DND-41 (cell line): ENCODE measurements around the gene USP7.

Source experiments
- ATAC-seq: fragments of 200-7000 bp; cut with Tn5 transposase; 3 replicates; pipeline ENCODE4 v1.9.1; 2021; ENCODE audit warnings: low read depth; ENCODE audit not compliant: insufficient read depth
- DNase-seq: peaks from one replicate; pipeline ENCODE4 v3.0.0-alpha.2; 2020
- H2AFZ ChIP-seq: 2 replicates; pipeline ENCODE4 v1.6.0; 2012; ENCODE audit warnings: low read depth, low read length
- H3K27ac ChIP-seq: 2 replicates; pipeline ENCODE4 v1.5.1; 2012; ENCODE audit warnings: low read length, inconsistent platforms
- H3K27me3 ChIP-seq: fragments of 200-600 bp; sonication (generic); 2 replicates; pipeline ENCODE4 v1.6.0; 2012; ENCODE audit warnings: low read length, mild to moderate bottlenecking, inconsistent platforms; ENCODE audit not compliant: insufficient read depth, poor library complexity
- H3K36me3 ChIP-seq: 2 replicates; pipeline ENCODE4 v1.5.1; 2012; ENCODE audit warnings: low read length, inconsistent platforms; ENCODE audit not compliant: insufficient read depth
- H3K4me1 ChIP-seq: 2 replicates; pipeline ENCODE4 v1.5.1; 2012; ENCODE audit warnings: mild to moderate bottlenecking, low read length; ENCODE audit not compliant: insufficient read depth
- H3K4me2 ChIP-seq: 2 replicates; pipeline ENCODE4 v1.6.0; 2012; ENCODE audit warnings: mild to moderate bottlenecking, moderate library complexity, low read length, inconsistent platforms; ENCODE audit not compliant: insufficient read depth
- H3K4me3 ChIP-seq, 2 experiments: fragments of 200-600 bp in 1 of 2; shearing (Covaris generic) in 1 of 2; 2 replicates each; pipeline ENCODE4 v1.5.1; 2012 to 2016; ENCODE audit warnings: inconsistent platforms in 2 of 2, low read length in 2 of 2, mild to moderate bottlenecking in 2 of 2, low read depth in 1 of 2, moderate library complexity in 1 of 2
- H3K79me2 ChIP-seq: 2 replicates; pipeline ENCODE4 v1.6.0; 2012; ENCODE audit warnings: low read length, inconsistent platforms; ENCODE audit not compliant: insufficient read depth
- H3K9ac ChIP-seq: 2 replicates; pipeline ENCODE4 v1.6.0; 2012; ENCODE audit warnings: low read depth, mild to moderate bottlenecking, inconsistent platforms, low read length, moderate library complexity
- H3K9me3 ChIP-seq: 2 replicates; pipeline ENCODE4 v1.5.1; 2012; ENCODE audit warnings: low read length, moderate library complexity, mild to moderate bottlenecking, inconsistent platforms; ENCODE audit not compliant: insufficient read depth, severe bottlenecking
- H4K20me1 ChIP-seq: 2 replicates; pipeline ENCODE4 v1.6.0; 2012; ENCODE audit warnings: low read length; ENCODE audit not compliant: insufficient read depth
- CTCF ChIP-seq: IDR thresholded peaks from 2 replicates; pipeline ENCODE4 v1.5.1; 2012; ENCODE audit warnings: borderline replicate concordance, low read length, moderate library complexity, mild to moderate bottlenecking; ENCODE audit not compliant: poor library complexity, severe bottlenecking; ENCODE audit errors: extremely low read depth
- EZH2 ChIP-seq: IDR thresholded peaks from 3 replicates; pipeline ENCODE4 v1.6.1; 2012; ENCODE audit warnings: borderline replicate concordance, low read depth, mild to moderate bottlenecking, moderate library complexity, low read length, inconsistent platforms; ENCODE audit not compliant: severe bottlenecking

USP7 gene

DNA sequence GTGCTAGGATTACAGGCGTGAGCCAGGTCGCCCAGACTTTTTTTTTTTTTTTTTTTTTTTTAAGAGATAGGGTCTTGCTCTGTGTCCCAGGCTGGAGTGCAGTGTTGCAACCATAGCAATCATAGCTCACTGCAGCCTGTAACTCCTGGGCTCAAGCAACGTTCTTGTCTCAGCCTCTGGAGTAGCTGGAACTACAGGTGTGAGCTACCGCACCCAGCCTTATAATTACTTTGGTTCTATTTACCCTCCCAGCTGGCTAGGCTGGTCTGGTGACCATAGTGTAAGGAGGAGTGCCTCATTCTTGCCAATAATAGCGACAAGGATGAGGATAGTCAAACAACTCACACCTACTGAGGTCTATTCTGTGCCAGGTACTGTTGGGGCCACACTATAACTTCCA is 39.6 kb upstream of the USP7 start:
- H3K27ac ChIP-seq = no peak overlapping the region
- ATAC-seq (no peak), DNase-seq (no peak)
- H3K4me2 ChIP-seq = no peak overlapping the region
- H3K79me2 ChIP-seq = no peaks in the 10 kb centered on the region
- no peaks in the 10 kb centered on the region for H3K27me3 ChIP-seq
- TF ChIP-seq EZH2 (no peak), CTCF (no peak)
- H3K36me3 ChIP-seq = no peaks in the 10 kb centered on the region
- no peaks in the 10 kb centered on the region for H3K9me3 ChIP-seq
- H3K9ac ChIP-seq = no peak overlapping the region
- H3K4me1 ChIP-seq = no peaks in the 10 kb centered on the region
- H3K4me3 ChIP-seq = no peak overlapping the region
- H4K20me1 ChIP-seq = no peaks in the 10 kb centered on the region
- no peak overlapping the region for H2AFZ ChIP-seq

DNA sequence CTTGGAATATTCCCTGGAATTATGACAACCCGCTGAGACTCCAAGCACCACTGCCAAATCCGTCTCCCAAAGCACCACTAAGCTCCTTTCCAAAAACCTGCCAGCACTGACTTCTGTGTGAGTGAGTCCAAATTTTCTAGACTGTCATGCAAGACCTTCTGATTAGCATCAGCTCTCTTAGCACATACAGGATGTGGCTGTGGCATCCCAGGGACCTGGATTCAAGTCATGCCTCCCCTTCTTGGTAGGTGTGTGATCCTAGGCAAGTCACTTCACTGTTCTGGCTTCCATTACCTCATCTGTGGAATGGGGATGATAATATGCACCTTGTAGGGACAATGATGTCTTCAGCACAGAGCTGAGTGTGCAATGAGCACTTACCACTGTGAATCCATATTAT is 38.3 kb upstream of the USP7 start:
- no peak for TF ChIP-seq CTCF
- TF ChIP-seq EZH2 = no peak
- Histone ChIP-seq H2AFZ (no peak overlapping the region), H3K36me3 (no peaks in the 10 kb centered on the region), H3K4me2 (no peak overlapping the region), H3K27ac (no peak overlapping the region), H3K9me3 (no peaks in the 10 kb centered on the region), H3K4me1 (no peaks in the 10 kb centered on the region), H3K27me3 (no peaks in the 10 kb centered on the region), H3K4me3 (no peak overlapping the region), H4K20me1 (no peaks in the 10 kb centered on the region), H3K79me2 (no peaks in the 10 kb centered on the region), H3K9ac (no peak overlapping the region)
- no peak for ATAC-seq
- DNase-seq = no peak

- H3K4me2 ChIP-seq = no peak overlapping the region
- no peaks in the 10 kb centered on the region for H3K27me3 ChIP-seq
- H3K36me3 ChIP-seq = no peaks in the 10 kb centered on the region
- no peaks in the 10 kb centered on the region for H3K79me2 ChIP-seq
- no peak overlapping the region for H3K4me3 ChIP-seq
- H3K4me1 ChIP-seq = no peaks in the 10 kb centered on the region
- no peaks in the 10 kb centered on the region for H4K20me1 ChIP-seq
- ATAC-seq (no peak), DNase-seq (no peak)
- no peak overlapping the region for H2AFZ ChIP-seq
- H3K9ac ChIP-seq = no peak overlapping the region
- no peaks in the 10 kb centered on the region for H3K9me3 ChIP-seq
- no peak overlapping the region for H3K27ac ChIP-seq
- no peak for TF ChIP-seq EZH2
- TF ChIP-seq CTCF = no peak
These were observed 37.0 kb upstream of the USP7 start for GRCh38 chr16:9000664-9001063.

- Histone ChIP-seq H3K79me2 (no peaks in the 10 kb centered on the region), H3K27ac (no peak overlapping the region), H2AFZ (no peak overlapping the region), H3K4me3 (no peak overlapping the region), H3K9me3 (no peaks in the 10 kb centered on the region), H4K20me1 (no peaks in the 10 kb centered on the region), H3K36me3 (no peaks in the 10 kb centered on the region), H3K27me3 (no peaks in the 10 kb centered on the region), H3K9ac (no peak overlapping the region), H3K4me1 (no peaks in the 10 kb centered on the region), H3K4me2 (no peak overlapping the region)
- DNase-seq (no peak), ATAC-seq (no peak)
- TF ChIP-seq CTCF = no peak
- no peak for TF ChIP-seq EZH2
These were observed 36.1 kb upstream of the USP7 start for GRCh38 chr16:8999800-9000199.
